C4-2B (cell line): ENCODE measurements around the gene PAIP2.

ENCODE experiments used
- CTCF ChIP-seq: fragments of 450-650 bp; conservative IDR thresholded peaks from 2 replicates; pipeline ENCODE4 v1.5.1; 2017; ENCODE audit warnings: mild to moderate bottlenecking
- ZFX ChIP-seq: fragments of 450-650 bp; IDR thresholded peaks from 2 replicates; pipeline ENCODE4 v1.6.1; 2017

- TF ChIP-seq CTCF, result no peak
- no peak for TF ChIP-seq ZFX
Observed at GRCh38 chr5:139374909-139375308, 33.3 kb downstream of the PAIP2 start.
